CD4-positive, alpha-beta T cell (primary cell): ENCODE data around the gene CPVL. TPM values are rescaled to one million over a fixed set of nuclear protein-coding genes. Genes with fewer than 3 reads are reported as not detected.

Source experiments
- ATAC-seq: fragments of 200-7000 bp; cut with Tn5 transposase; one replicate; pipeline ENCODE4 v1.10.0; 2022; ENCODE audit warnings: mild to moderate bottlenecking; ENCODE audit not compliant: poor library complexity
- CTCF ChIA-PET: fragments of 350-600 bp; sonication (Branson Sonifier 250); formaldehyde crosslinking; loops from one replicate; lab custom pipeline; 2021; ENCODE audit warnings: antibody characterized with exemption, inconsistent platforms; lab: Charles Lee
- POLR2A ChIA-PET: fragments of 350-600 bp; sonication (Branson Sonifier 250); formaldehyde crosslinking; loops from one replicate; lab custom pipeline; 2021; ENCODE audit warnings: antibody characterized with exemption, inconsistent platforms; lab: Charles Lee
- DNase-seq, 14 experiments: peaks; one replicate each; pipeline ENCODE4 v3.0.0-alpha.2; 2013 to 2020; ENCODE audit warnings: mixed read lengths in 2 of 14
- H3K27ac ChIP-seq, 2 donors: one replicate each; pipeline versions ENCODE4 v1.5.1 to v1.7.0; 2013; ENCODE audit warnings: low read length in 2 of 2, low read depth in 1 of 2, mild to moderate bottlenecking in 1 of 2
- H3K27me3 ChIP-seq, 2 experiments: 1 replicate in 1 of 2; 2 replicates in 1 of 2; pipeline versions ENCODE4 v1.6.1 to v1.7.0; 2013; ENCODE audit warnings: low read length in 2 of 2, control low read depth in 1 of 2, mild to moderate bottlenecking in 1 of 2, moderate library complexity in 1 of 2; ENCODE audit not compliant: insufficient read depth in 2 of 2, control insufficient read depth in 1 of 2
- H3K36me3 ChIP-seq: one replicate; pipeline ENCODE4 v1.6.1; 2013; ENCODE audit warnings: low read length, control low read depth; ENCODE audit not compliant: insufficient read depth
- H3K4me1 ChIP-seq: one replicate; pipeline ENCODE4 v1.6.1; 2013; ENCODE audit warnings: low read length, control low read depth; ENCODE audit not compliant: insufficient read depth
- H3K4me3 ChIP-seq: one replicate; pipeline ENCODE4 v1.5.1; 2013; ENCODE audit warnings: mild to moderate bottlenecking, low read length, moderate library complexity
- H3K9me3 ChIP-seq, 2 experiments: 1 replicate in 1 of 2; 2 replicates in 1 of 2; pipeline versions ENCODE4 v1.6.1 to v1.7.0; 2013; ENCODE audit warnings: low read length in 2 of 2, mild to moderate bottlenecking in 2 of 2, control low read depth in 1 of 2, moderate library complexity in 1 of 2; ENCODE audit not compliant: control insufficient read depth in 1 of 2, insufficient read depth in 1 of 2
- H3K27ac Mint-ChIP-seq: one replicate; pipeline ENCODE4 v1.8.0; 2020; ENCODE audit warnings: mixed read lengths
- H3K27me3 Mint-ChIP-seq: one replicate; pipeline ENCODE4 v1.8.0; 2021; ENCODE audit warnings: mixed read lengths
- H3K36me3 Mint-ChIP-seq: one replicate; pipeline ENCODE4 v1.8.0; 2021; ENCODE audit warnings: low read depth, mixed read lengths
- H3K4me1 Mint-ChIP-seq: one replicate; pipeline ENCODE4 v1.8.0; 2021; ENCODE audit warnings: low read depth, mixed read lengths
- H3K4me3 Mint-ChIP-seq: one replicate; pipeline ENCODE4 v1.8.0; 2020; ENCODE audit warnings: mild to moderate bottlenecking, mixed read lengths
- H3K9me3 Mint-ChIP-seq: one replicate; pipeline ENCODE4 v1.8.0; 2020; ENCODE audit warnings: mixed read lengths
- intact Hi-C, 2 experiments: fragments of 100-400 bp; cut with DNase I in 1 of 2; cut with micrococcal nuclease in 1 of 2; formaldehyde crosslinking; loops; one replicate each; pipeline versions ENCODE4 v1.15.1 to v1.9.0; 2023 to 2025; cut with DNase I, micrococcal nuclease
- total RNA-seq, 174 experiments: library from RNA in 2 of 174; stranded (reverse) in 2 of 174; gene quantifications; one replicate each; pipeline ENCODE4 v1.2.3 and lab custom pipeline; 2021 to 2026
- TF ChIP-seq, protein P1 (sequence below): fragments of 200-600 bp; IDR thresholded peaks from one replicate; pipeline ENCODE4 v1.8.0; 2022; ENCODE audit warnings: antibody characterized with exemption, mild to moderate bottlenecking

Gene CPVL
- total RNA-seq, 2 experiments from 2014 or later: 3.8 to 4.5 TPM

DNA sequence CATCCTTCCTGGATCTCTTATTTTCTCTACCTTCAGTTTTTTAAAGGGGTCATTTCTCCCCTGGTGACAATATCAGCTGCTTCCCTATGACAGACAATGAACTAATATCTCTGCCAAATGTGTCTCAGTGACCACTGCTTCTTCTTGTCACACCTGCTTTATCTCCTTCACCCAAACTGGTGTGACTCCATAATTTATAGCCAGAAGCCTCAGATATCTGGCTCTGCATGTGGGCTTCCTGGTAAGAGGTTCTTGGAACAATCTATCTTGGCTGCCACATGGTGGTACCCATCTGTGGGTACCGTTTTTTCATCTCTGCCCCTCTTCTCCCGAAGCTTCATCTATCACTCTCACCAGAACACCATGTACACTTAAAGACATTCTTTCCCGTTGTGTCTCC lies 37.0 kb downstream of the CPVL start:
- no peaks in the 10 kb centered on the region for H3K9me3 Mint-ChIP-seq
- ChIA-PET CTCF (no interaction called here), POLR2A (no interaction called here)
- H3K4me3 Mint-ChIP-seq: no peak overlapping the region
- TF ChIP-seq, protein P1, sequence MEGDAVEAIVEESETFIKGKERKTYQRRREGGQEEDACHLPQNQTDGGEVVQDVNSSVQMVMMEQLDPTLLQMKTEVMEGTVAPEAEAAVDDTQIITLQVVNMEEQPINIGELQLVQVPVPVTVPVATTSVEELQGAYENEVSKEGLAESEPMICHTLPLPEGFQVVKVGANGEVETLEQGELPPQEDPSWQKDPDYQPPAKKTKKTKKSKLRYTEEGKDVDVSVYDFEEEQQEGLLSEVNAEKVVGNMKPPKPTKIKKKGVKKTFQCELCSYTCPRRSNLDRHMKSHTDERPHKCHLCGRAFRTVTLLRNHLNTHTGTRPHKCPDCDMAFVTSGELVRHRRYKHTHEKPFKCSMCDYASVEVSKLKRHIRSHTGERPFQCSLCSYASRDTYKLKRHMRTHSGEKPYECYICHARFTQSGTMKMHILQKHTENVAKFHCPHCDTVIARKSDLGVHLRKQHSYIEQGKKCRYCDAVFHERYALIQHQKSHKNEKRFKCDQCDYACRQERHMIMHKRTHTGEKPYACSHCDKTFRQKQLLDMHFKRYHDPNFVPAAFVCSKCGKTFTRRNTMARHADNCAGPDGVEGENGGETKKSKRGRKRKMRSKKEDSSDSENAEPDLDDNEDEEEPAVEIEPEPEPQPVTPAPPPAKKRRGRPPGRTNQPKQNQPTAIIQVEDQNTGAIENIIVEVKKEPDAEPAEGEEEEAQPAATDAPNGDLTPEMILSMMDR: no peak
- intact Hi-C loops: loop anchor here (5.0 kb wide), 1 partner anchor 298 kb away; no protein-coding TSS in a partner anchor
- Histone ChIP-seq H3K4me3 (no peak overlapping the region), H3K9me3 (no peaks in the 10 kb centered on the region), H3K27ac (no peak overlapping the region), H3K27me3 (peaks cover 0 to 3% of the 10 kb centered on the region in 2 experiments), H3K36me3 (no peaks in the 10 kb centered on the region), H3K4me1 (no peaks in the 10 kb centered on the region)
- no peak for ATAC-seq
- H3K4me1 Mint-ChIP-seq: peaks cover 11% of the 10 kb centered on the region
- no peak overlapping the region for H3K27ac Mint-ChIP-seq
- no peak for DNase-seq
- no peaks in the 10 kb centered on the region for H3K36me3 Mint-ChIP-seq
- no peaks in the 10 kb centered on the region for H3K27me3 Mint-ChIP-seq

DNA sequence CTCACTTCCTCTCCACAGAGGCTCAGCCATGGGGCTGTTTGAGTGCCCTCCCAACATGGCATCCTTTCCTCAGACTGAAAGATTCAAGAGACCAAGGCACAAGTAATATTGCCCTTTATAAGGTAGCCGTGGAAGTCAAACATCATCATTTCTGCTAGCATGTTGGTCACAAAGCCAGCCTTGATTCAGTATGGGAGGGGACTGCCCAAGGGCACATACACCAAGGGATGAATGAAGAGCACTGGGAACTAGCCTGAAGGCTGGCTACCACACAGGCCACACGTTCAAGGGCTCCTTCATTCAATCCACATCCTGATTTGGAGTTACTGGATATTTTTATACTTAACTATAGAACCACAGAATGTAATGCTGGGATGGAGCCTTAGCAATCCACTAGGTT lies 39.3 kb downstream of the CPVL start:
- Histone ChIP-seq H3K9me3 (no peaks in the 10 kb centered on the region), H3K4me1 (no peaks in the 10 kb centered on the region), H3K36me3 (no peaks in the 10 kb centered on the region), H3K27ac (no peak overlapping the region), H3K27me3 (peaks cover 0 to 3% of the 10 kb centered on the region in 2 experiments), H3K4me3 (no peak overlapping the region)
- TF ChIP-seq, protein P1: no peak
- no peaks in the 10 kb centered on the region for H3K36me3 Mint-ChIP-seq
- DNase-seq (no peak), ATAC-seq (no peak)
- no peak overlapping the region for H3K4me3 Mint-ChIP-seq
- no peaks in the 10 kb centered on the region for H3K9me3 Mint-ChIP-seq
- H3K4me1 Mint-ChIP-seq: peaks cover 6% of the 10 kb centered on the region
- ChIA-PET CTCF (interaction anchor here (1.2 kb wide), 1 partner anchor 185 kb away, joined by 4 read pairs; no protein-coding TSS in a partner anchor), POLR2A (interaction anchor here (1.2 kb wide), 1 partner anchor 185 kb away, joined by 3 read pairs; no protein-coding TSS in a partner anchor)
- intact Hi-C loops: loop anchor here (5.0 kb wide), 1 partner anchor 300 kb away; no protein-coding TSS in a partner anchor
- H3K27ac Mint-ChIP-seq: no peak overlapping the region
- no peaks in the 10 kb centered on the region for H3K27me3 Mint-ChIP-seq

DNA sequence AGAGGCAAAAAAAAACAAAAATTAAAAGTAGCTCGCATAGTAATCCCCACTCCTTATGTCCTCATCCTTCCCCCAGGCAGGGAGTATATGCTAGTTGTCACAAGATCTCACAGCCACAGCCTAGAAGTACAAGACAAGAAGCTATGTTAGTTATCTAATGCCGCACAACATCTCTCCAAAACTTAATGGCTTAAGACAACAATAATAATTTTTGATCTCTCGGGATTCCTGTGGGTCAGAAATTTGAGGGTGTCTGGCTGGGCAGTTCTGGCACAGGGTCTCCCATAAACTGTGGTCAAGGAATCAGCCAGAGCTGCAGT lies 39.7 kb downstream of the CPVL start:
- H3K4me1 ChIP-seq: no peaks in the 10 kb centered on the region
- ChIA-PET POLR2A (interaction anchor here (1.2 kb wide), 1 partner anchor 184 kb away, joined by 3 read pairs; no protein-coding TSS in a partner anchor), CTCF (interaction anchor here (1.2 kb wide), 1 partner anchor 185 kb away, joined by 4 read pairs; no protein-coding TSS in a partner anchor)
- Mint-ChIP-seq H3K4me1 (peaks cover 6% of the 10 kb centered on the region), H3K9me3 (no peaks in the 10 kb centered on the region), H3K36me3 (no peaks in the 10 kb centered on the region), H3K4me3 (no peak overlapping the region), H3K27ac (no peak overlapping the region), H3K27me3 (no peaks in the 10 kb centered on the region)
- peaks cover 0 to 3% of the 10 kb centered on the region in 2 experiments for H3K27me3 ChIP-seq
- DNase-seq: no peak
- no peaks in the 10 kb centered on the region for H3K36me3 ChIP-seq
- H3K4me3 ChIP-seq: no peak overlapping the region
- no peaks in the 10 kb centered on the region for H3K9me3 ChIP-seq
- intact Hi-C loops: loop anchor here (1.0 to 5.0 kb wide), 3 partner anchors 179 to 301 kb away; no protein-coding TSS in a partner anchor
- no peak overlapping the region for H3K27ac ChIP-seq
- TF ChIP-seq, protein P1: no peak
- ATAC-seq: no peak
